Posterior cingulate gyrus (tissue), 11 donors: ENCODE measurements around the gene P2RX3.
"Not testable (repeated sequence)": the region's sequence is repeated elsewhere in the genome, so short reads cannot be mapped to it uniquely, and the experiment has no call there.

Experiments used
- DNase-seq, 10 donors: peaks; one replicate each; pipeline versions ENCODE4 v3.0.0 to v3.0.0-alpha.2; 2020 to 2021; ENCODE audit warnings: mixed read lengths in 3 of 10
- intact Hi-C: fragments of 100-400 bp; cut with DNase I; formaldehyde crosslinking; loops from one replicate; pipeline ENCODE4 v1.15.1; 2023

The P2RX3 gene

GRCh38 chr11:57338142-57338541 is at the start of gene P2RX3:
Gene P2RX3 (plus strand): TSS chr11:57338352. CDS start chr11:57338551, 199 bp downstream.
- DNase-seq, result peak in 1 of 10 donors; percentile 58
- intact Hi-C loops, result loop anchor here (5.0 kb wide), 1 partner anchor 194 kb away; the partner anchor contains the start of gene TIMM10

- intact Hi-C loops, result no loop called here
- no peak for DNase-seq
These were observed 49.2 kb upstream of the P2RX3 start for GRCh38 chr11:57288771-57289579.

- intact Hi-C loops, result no loop called here
- no peak for DNase-seq
These were observed 47.9 kb upstream of the P2RX3 start for GRCh38 chr11:57290288-57290687.

GRCh38 chr11:57294225-57295131 is 43.7 kb upstream of the P2RX3 start:
- intact Hi-C loops, result no loop called here
- no peak for DNase-seq

- DNase-seq, intact Hi-C loops: not testable (repeated sequence)
These were observed 41.9 kb upstream of the P2RX3 start for GRCh38 chr11:57296205-57296604.

- DNase-seq, result no peak
- intact Hi-C loops, result no loop called here
These were observed 40.9 kb upstream of the P2RX3 start for GRCh38 chr11:57297221-57297620.

- intact Hi-C loops, result no loop called here
- no peak for DNase-seq
These were observed 38.9 kb upstream of the P2RX3 start for GRCh38 chr11:57299150-57299737.

GRCh38 chr11:57300785-57301184 is 37.4 kb upstream of the P2RX3 start:
- peak in 1 of 10 donors; percentile 69 for DNase-seq
- intact Hi-C loops, result no loop called here

GRCh38 chr11:57301711-57302423 is 36.3 kb upstream of the P2RX3 start:
- intact Hi-C loops, result no loop called here
- peak in 1 of 10 donors; percentile 66 for DNase-seq

GRCh38 chr11:57302489-57302888 is 35.7 kb upstream of the P2RX3 start:
- intact Hi-C loops, result no loop called here
- peak in 1 of 10 donors; percentile 81 for DNase-seq

GRCh38 chr11:57303280-57303989 is 34.7 kb upstream of the P2RX3 start:
- DNase-seq, result peak in 1 of 10 donors; percentile 74
- intact Hi-C loops, result no loop called here

- intact Hi-C loops, result no loop called here
- DNase-seq, result peak in 1 of 10 donors; percentile 80
These were observed 34.1 kb upstream of the P2RX3 start for GRCh38 chr11:57303990-57304579.

- intact Hi-C loops, result no loop called here
- peak in 1 of 10 donors; percentile 47 for DNase-seq
These were observed 32.6 kb upstream of the P2RX3 start for GRCh38 chr11:57305523-57305922.

- no peak for DNase-seq
- intact Hi-C loops, result no loop called here
These were observed 31.8 kb upstream of the P2RX3 start for GRCh38 chr11:57306161-57306876.

GRCh38 chr11:57306940-57307565 is 31.1 kb upstream of the P2RX3 start:
- DNase-seq, result peak in 1 of 10 donors; percentile 53
- intact Hi-C loops, result no loop called here

GRCh38 chr11:57307666-57308270 is 30.4 kb upstream of the P2RX3 start:
- DNase-seq, result peak in 1 of 10 donors; percentile 57
- intact Hi-C loops, result no loop called here

- intact Hi-C loops, result no loop called here
- peak in 1 of 10 donors; percentile 62 for DNase-seq
These were observed 29.6 kb upstream of the P2RX3 start for GRCh38 chr11:57308426-57309060.
